MM.1S (cell line): ENCODE results near the gene CRYGA.

Experiments used
- CTCF ChIP-seq: fragments of 300-600 bp; sonication (generic); IDR thresholded peaks from 2 replicates; pipeline ENCODE4 v1.5.1; 2016; ENCODE audit warnings: antibody characterized with exemption, low read length, mixed read lengths
- EZH2 ChIP-seq: fragments of 300-600 bp; sonication (generic); optimal IDR thresholded peaks from 2 replicates; pipeline ENCODE3; 2017; ENCODE audit warnings: low read depth, mild to moderate bottlenecking, antibody characterized with exemption, low read length, mixed read lengths
- EZH2phosphoT487 ChIP-seq: fragments of 300-600 bp; sonication (generic); IDR thresholded peaks from 2 replicates; pipeline ENCODE4 v1.6.1; 2018; ENCODE audit warnings: antibody characterized with exemption, low read length

- no peak for TF ChIP-seq CTCF
- TF ChIP-seq EZH2: no peak
- TF ChIP-seq EZH2phosphoT487: no peak
Observed at GRCh38 chr2:208172125-208172524, 8.7 kb upstream of the CRYGA start.
